ENCODE results near the gene SHROOM2. TPM values are rescaled to one million over a fixed set of nuclear protein-coding genes. Genes with fewer than 3 reads are reported as not detected.

Gene SHROOM2
- total and polyA plus RNA-seq, 4 donors, result 3.0 to 15.5 (median 5.0) TPM

DNA sequence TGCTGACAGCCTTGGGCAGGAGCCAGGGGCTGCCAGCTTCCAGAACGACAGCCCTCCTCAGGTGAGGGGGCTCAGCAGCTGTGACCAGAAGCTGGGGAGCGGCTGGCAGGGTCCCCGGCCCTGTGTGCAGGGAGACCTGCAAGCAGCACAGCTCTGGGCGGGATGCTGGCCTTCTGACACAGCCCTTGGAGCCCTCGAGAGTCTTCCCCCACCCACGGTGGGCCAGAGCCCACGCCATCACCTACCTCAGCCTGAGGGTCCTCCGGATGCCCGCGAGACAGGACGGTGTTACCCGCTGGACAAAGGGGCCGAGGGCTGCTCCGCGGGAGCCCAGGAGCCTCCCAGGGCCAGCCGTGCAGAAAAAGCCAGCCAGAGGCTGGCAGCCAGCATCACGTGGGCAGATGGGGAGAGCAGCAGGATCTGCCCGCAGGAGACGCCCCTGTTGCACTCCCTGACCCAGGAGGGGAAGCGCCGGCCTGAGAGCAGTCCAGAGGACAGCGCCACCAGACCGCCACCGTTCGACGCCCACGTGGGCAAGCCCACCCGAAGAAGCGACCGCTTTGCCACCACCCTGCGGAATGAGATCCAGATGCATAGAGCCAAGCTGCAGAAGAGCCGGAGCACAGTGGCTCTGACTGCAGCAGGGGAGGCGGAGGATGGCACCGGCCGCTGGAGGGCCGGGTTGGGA is 109.1 kb downstream of the SHROOM2 start:
- Histone ChIP-seq H3K27me3 (ENCODE audit: control insufficient read depth in 3 of 3, insufficient read depth in 3 of 3, low read length in 2 of 3) (peaks cover 0 to 3% (median 3%) of the 10 kb centered on the region in 3 donors), H3K9me3 (ENCODE audit: control insufficient read depth in 4 of 4, insufficient read depth in 3 of 4, low read length in 3 of 4) (peaks cover 0 to 2% (median 0%) of the 10 kb centered on the region in 4 donors), H3K4me3 (no peak overlapping the region), H3K36me3 (ENCODE audit: control insufficient read depth in 4 of 4, insufficient read depth in 4 of 4, low read length in 4 of 4) (peaks cover 0 to 2% (median 0%) of the 10 kb centered on the region in 4 donors), H3K27ac (ENCODE audit: low read depth in 1 of 2, low read length in 1 of 2) (no peak overlapping the region), H3K9ac (ENCODE audit: insufficient read depth in 1 of 2, low read length in 2 of 2) (no peak overlapping the region), H3K4me1 (ENCODE audit: control insufficient read depth in 5 of 5, insufficient read depth in 5 of 5, low read length in 5 of 5) (peaks cover 0 to 12% (median 4%) of the 10 kb centered on the region in 5 donors)
- TF ChIP-seq, protein P1, sequence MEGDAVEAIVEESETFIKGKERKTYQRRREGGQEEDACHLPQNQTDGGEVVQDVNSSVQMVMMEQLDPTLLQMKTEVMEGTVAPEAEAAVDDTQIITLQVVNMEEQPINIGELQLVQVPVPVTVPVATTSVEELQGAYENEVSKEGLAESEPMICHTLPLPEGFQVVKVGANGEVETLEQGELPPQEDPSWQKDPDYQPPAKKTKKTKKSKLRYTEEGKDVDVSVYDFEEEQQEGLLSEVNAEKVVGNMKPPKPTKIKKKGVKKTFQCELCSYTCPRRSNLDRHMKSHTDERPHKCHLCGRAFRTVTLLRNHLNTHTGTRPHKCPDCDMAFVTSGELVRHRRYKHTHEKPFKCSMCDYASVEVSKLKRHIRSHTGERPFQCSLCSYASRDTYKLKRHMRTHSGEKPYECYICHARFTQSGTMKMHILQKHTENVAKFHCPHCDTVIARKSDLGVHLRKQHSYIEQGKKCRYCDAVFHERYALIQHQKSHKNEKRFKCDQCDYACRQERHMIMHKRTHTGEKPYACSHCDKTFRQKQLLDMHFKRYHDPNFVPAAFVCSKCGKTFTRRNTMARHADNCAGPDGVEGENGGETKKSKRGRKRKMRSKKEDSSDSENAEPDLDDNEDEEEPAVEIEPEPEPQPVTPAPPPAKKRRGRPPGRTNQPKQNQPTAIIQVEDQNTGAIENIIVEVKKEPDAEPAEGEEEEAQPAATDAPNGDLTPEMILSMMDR (IDR thresholded peaks at IDR 0.05; ENCODE audit: control extremely low read depth, extremely low read depth), result no peak
- DNase-seq (no peak), ATAC-seq (ENCODE audit: insufficient read depth, low FRiP score) (no peak)
- WGBS, 2 donors, result 91 to 96% methylated on average over 22 to 36 of the region's 36 CpGs

DNA sequence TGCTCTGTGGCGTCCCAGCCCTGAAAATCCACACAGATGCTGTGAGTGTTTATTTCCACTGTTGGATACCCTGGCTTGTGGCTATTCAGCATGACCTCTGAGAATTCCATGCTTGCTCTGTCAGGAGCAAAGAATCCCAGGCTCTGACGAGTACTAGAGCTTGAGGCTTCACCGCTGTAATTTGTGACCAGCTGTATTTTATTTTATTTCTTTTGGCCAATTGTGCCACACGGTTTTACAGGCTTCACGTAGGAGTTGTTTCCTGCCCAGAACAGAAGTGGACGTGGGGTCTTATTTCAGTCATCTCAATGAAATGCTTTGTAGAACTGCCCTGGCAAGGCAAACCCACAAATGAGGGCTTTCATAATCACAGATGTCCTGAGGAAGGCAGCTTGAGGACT is 111.5 kb downstream of the SHROOM2 start:
- ATAC-seq (ENCODE audit: insufficient read depth, low FRiP score), result no peak

DNA sequence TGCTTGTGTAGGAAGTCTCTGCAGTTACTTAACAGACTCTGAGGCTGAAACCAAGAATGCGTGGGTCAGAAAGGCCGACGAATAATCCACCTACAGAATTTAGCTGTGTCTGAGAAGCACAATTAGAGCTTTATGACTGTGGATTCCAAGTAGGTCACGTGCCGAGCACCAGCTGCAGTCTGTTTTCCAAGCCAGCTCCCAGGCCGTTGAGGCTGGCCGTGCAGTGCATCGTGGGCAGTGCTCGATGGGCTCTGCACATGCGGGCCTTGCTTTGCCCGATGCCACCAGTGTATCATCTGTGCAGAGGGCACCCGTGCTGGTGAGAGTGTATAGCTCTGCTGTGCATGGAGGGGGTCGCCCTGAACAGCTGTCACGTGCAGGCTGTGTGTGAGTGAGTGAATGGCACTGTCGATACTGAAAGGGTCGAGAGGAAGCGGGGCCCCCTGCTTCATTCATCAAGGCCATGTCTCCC is 113.4 kb downstream of the SHROOM2 start:
- H3K9ac ChIP-seq (ENCODE audit: insufficient read depth in 1 of 2, low read length in 2 of 2), result no peak overlapping the region
- H3K9me3 ChIP-seq (ENCODE audit: control insufficient read depth in 4 of 4, insufficient read depth in 3 of 4, low read length in 3 of 4), result peaks cover 0 to under 1% (median 0%) of the 10 kb centered on the region in 4 donors
- peaks cover 0 to 13% (median 0%) of the 10 kb centered on the region in 5 donors for H3K4me1 ChIP-seq (ENCODE audit: control insufficient read depth in 5 of 5, insufficient read depth in 5 of 5, low read length in 5 of 5)
- H3K27me3 ChIP-seq (ENCODE audit: control insufficient read depth in 3 of 3, insufficient read depth in 3 of 3, low read length in 2 of 3), result peaks cover 0 to 6% (median 0%) of the 10 kb centered on the region in 3 donors
- TF ChIP-seq, protein P1 (IDR thresholded peaks at IDR 0.05; ENCODE audit: control extremely low read depth, extremely low read depth), result no peak
- peak; percentile 72 to 83 (median 79) for DNase-seq
- ATAC-seq (ENCODE audit: insufficient read depth, low FRiP score), result no peak
- H3K4me3 ChIP-seq, result no peak overlapping the region
- H3K36me3 ChIP-seq (ENCODE audit: control insufficient read depth in 4 of 4, insufficient read depth in 4 of 4, low read length in 4 of 4), result no peaks in the 10 kb centered on the region
- H3K27ac ChIP-seq (ENCODE audit: low read depth in 1 of 2, low read length in 1 of 2), result no peak overlapping the region
- 68 to 70% methylated on average over 17 of the region's 17 CpGs for WGBS, 2 donors

More for the DNA sequence above, 111.5 kb downstream of the SHROOM2 start:
- TF ChIP-seq, protein P1 (IDR thresholded peaks at IDR 0.05; ENCODE audit: control extremely low read depth, extremely low read depth), result no peak
- peak in 1 of 3 donors; percentile 13 for DNase-seq
- H3K36me3 ChIP-seq (ENCODE audit: control insufficient read depth in 4 of 4, insufficient read depth in 4 of 4, low read length in 4 of 4), result no peaks in the 10 kb centered on the region
- H3K9me3 ChIP-seq (ENCODE audit: control insufficient read depth in 4 of 4, insufficient read depth in 3 of 4, low read length in 3 of 4), result no peaks in the 10 kb centered on the region
- H3K9ac ChIP-seq (ENCODE audit: insufficient read depth in 1 of 2, low read length in 2 of 2), result no peak overlapping the region
- H3K27me3 ChIP-seq (ENCODE audit: control insufficient read depth in 3 of 3, insufficient read depth in 3 of 3, low read length in 2 of 3), result peaks cover 0 to 6% (median 0%) of the 10 kb centered on the region in 3 donors
- peaks cover 0 to 13% (median 0%) of the 10 kb centered on the region in 5 donors for H3K4me1 ChIP-seq (ENCODE audit: control insufficient read depth in 5 of 5, insufficient read depth in 5 of 5, low read length in 5 of 5)
- H3K4me3 ChIP-seq, result no peak overlapping the region
- no peak overlapping the region for H3K27ac ChIP-seq (ENCODE audit: low read depth in 1 of 2, low read length in 1 of 2)
- 49 to 68% methylated on average over 6 of the region's 6 CpGs for WGBS, 2 donors
